RCC 7860 (cell line): ENCODE data around the gene KRT82.

Experiments
- DNase-seq: peaks from one replicate; pipeline ENCODE4 v3.0.0-alpha.2; 2015; ENCODE audit warnings: low spot score
- FAIRE-seq: peaks from 2 replicates; lab custom pipeline; 2012; peaks lifted over from hg19 to GRCh38; lab: Jason Lieb, UNC

Gene KRT82

DNA sequence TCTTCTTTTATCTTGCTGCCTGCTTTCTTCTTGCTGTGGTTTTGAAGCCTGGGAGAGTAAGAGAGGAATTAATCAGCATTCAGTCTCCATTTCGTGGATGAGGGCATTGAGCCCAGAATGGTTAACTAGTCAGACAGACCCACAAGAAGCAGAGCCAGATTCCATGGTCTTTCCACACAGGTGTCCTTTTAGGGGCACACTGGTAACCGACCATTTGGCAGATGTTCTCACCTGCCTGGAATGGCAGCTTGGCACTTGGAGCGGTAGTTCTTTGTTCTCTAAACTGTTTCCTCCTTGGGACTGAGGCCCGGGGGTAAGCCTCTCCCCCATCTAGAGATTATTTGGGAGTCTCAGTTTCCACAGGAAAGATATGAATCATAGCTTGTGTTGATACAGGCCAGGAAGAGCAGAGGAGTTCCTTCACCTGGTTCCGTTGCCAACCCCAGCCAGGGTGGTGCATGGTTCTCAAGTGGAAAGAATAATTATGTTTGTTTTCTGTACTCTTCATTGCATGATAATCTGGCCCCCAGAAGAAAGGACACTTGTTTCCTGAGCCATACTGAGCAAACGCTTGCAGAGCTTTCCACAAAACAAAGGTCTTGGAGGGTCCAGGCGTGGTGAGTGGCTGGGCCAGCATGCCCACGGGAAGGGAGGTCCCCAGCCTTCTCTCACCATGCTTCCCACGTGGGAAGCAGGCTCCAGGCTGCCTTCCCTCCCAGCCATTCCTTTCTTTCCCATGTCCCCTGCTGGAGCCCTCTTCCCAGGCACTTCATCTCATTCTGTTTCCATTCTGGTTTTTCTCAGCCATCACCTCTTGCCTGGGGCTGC, 30.1 kb upstream of the KRT82 start:
- peak; percentile 24 for DNase-seq
- no peak for FAIRE-seq

DNA sequence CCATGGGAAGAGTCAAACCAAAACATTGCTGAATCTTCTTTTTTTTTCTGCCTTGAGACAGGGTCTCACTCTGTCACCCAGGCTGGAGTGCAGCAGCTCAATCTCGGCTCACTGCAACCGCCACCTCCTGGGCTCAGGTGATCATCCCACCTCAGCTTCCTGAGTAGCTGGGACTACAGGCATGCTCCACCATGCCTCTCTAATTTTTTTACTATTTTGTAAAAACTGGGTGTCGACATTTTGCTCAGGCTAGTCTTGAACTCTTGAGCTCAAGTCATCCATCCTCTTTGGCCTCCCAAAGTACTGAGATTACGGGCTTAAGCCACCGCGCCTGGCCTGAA, 29.5 kb upstream of the KRT82 start:
- DNase-seq (no peak), FAIRE-seq (no peak)

DNA sequence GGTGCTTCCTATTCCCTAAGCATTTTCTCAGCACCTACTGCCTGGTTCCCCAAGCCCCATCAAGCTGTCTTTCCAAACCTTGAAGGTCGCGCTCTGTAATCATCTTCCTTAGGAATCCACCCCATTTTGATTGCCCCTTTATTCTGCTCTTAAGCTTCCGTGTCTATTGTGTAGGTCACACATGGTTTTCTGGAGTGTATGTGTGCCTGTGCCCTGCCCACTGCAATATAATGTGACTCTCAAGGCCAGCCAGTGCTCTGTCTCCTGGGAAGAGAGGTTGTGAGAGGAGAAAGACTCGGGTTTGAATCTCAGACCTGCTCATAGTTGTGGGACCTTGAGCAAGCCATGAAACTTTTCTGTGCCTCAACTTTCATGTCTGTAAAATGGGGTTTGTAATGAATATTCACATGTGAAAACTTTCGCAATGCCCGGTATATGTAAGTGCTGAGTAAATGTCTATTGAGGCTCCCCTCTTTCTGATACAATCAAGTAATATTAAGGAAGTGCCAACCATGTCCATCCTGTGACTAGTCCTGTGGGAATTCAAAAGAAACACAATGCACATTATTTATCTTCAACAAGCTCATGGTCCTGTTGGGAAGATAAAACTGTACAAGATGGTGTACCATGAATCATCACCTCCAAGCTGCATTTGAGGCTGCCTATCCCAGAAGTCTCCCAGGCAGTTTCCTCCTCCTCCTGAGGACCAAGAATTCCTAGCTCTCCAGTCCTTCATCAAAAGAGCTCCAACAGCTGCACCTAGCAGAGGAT, 28.8 kb upstream of the KRT82 start:
- FAIRE-seq (no peak), DNase-seq (peak; percentile 10)

DNA sequence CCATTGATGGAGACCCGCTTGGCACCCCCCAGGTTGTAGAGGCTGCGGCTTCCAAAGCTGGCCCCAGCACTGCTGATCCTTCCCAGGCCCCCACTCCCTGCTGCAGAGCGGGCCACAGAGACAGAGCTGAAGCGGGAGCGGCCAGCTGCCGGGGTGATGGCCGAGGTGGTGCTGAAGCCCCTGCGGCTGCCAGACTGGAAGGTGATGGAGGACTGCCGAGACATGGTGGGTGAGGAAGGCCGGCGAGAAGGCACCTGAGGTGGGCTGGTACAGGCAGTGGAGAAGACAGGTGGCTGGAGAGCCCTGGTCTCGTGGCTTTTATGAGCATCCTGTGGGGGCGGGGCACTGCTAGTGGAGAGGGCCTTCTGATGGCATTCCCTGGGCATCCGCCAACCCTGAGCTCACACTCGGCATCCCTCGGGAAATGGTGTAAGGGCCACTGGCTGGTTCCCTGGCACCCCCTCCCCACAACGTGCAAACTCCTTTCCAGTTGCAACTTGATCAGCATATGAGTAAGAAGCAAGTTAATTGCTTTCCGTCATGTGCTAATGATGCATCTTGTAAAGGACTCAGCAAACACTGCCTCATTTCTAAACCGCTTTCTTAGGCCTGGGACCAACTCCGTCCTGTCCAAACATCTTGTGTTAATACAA, 28.1 kb upstream of the KRT82 start, which contains the start of gene KRT75:
Gene KRT75 (minus strand): TSS at position 291 of the 653 bp plus-strand sequence. CDS start 67 bp downstream, at position 224.
- FAIRE-seq: no peak
- DNase-seq: no peak

DNA sequence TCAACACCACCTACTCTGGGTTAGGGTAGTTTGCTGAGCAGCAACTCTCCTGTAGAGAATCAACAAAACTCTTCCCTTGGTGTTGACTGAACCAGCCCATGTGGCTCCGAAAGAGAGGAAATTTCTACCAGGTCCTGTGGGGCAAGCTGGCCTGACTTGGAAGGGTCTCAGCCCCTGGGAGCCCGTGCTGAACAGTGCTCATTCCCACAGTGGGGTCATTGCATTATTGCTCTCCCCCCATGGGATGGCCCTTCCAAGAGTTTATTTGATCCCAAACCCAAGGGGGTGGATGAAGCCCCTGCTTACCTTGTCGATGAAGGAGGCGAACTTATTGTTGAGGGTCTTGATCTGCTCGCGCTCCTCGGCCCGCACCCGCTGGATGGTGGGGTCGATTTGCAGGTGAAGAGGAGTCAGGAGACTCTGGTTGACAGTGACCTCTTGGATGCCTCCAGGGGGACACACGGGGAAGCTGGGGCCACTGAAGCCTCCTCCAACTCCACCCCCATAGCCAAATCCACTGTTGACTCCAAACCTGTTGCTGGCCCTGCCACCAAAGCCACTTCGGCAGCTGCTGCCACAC, 27.5 kb upstream of the KRT82 start:
- FAIRE-seq (no peak), DNase-seq (no peak)

DNA sequence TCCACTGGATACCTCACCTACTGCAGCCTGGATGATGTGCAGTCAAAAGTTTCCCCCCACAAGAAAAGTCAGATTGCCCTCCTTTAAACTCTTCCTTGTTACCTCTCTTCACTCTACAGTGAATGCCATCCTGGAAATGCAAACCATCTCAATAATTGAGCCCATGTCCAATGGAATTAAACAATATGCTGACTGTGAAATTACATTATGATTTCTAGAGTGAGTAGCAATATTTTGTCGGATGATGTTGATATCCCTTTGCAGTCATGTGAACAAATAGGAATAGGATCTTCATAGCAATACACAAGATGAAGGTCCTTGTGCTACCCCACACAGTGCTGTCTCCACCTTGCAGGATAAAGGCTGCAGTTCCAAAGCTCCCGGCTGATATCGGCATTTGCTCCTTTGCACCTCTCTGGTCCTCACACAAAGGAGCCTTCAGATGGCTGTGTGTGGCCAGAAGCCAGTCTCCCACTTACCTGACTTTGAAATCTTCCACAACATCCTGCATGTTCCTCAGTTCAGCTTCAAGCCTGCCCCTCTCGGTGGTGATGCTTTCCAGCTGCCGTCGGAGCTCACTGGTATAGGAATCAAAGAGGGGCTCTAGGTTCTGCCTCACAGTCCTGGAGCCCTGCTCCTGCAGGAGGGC, 26.5 kb upstream of the KRT82 start:
- no peak for DNase-seq
- FAIRE-seq: no peak

DNA sequence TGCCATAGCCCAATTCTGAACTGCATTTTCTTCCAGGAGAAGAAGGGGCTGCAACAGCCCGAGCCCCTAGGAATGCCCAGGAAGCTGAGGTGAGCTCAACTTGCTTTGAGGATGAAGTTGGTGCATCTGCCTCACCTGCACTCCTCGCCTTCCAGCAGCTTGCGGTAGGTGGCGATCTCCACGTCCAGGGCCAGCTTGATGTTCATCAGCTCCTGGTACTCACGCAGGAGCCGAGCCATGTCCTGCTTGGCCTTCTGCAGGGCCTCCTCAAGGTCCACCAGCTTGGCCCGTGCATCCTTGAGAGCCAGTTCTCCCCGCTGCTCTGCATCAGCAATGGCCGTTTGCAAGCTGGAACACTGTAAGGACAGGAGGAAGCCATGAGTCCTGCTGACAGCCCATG, 22.0 kb upstream of the KRT82 start:
- no peak for FAIRE-seq
- no peak for DNase-seq

DNA sequence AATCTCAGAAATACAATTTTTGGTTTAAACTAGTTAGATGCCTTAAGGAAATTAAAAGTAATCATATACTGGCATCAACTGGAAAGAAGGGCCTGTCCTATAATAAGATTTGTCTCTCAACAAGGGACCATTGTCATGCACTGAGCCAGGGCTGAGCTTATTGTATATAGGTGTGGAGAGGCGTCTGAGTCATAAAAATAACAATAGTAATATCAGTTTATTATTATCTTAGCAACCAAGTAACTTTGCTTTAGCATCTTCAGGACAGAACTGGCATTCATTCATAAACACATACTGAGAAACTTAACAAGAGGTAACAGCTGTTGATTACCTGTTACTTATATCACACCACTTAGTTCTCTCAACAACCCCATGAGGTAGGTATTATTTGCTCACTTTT, 20.9 kb upstream of the KRT82 start:
- FAIRE-seq: no peak
- DNase-seq: no peak

DNA sequence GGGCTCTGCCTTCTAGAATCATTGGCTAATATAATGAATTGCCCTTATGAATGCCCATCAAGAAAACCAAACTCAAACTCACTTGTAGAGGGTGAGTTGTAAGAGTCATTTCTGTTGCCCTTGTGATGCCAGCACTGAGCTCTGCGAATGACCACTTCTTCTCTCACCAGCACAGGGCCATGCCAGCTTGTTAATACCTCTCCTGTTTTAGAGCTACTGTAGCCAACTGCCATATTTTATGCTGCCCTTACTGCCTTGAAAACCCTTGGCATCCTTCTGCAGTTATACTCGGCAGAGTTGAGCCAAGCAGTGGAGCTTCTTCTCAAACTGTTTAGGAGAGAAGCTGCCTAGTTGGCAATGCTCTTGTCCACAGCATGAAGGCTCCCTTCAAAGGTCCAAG, 19.9 kb upstream of the KRT82 start:
- DNase-seq (no peak), FAIRE-seq (no peak)

DNA sequence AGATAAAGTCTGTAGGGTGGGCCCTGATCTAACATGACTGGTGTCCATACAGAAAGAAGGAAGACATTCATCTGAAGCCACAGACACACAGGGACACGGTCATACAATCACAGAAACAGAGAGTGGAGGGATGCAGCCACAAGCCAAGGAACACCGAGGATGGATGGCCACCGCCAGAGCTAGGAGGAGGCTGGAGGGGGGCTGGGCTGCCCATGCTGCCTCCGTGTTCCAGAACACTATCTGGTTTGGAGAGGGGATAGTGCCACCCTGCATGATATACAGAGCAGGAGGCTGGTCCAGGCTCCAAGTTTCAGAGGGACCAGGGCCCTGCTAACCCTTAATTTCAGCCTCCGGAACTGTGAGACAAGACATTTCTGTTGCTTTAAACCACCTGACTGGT, 19.3 kb upstream of the KRT82 start:
- DNase-seq (no peak), FAIRE-seq (no peak)

DNA sequence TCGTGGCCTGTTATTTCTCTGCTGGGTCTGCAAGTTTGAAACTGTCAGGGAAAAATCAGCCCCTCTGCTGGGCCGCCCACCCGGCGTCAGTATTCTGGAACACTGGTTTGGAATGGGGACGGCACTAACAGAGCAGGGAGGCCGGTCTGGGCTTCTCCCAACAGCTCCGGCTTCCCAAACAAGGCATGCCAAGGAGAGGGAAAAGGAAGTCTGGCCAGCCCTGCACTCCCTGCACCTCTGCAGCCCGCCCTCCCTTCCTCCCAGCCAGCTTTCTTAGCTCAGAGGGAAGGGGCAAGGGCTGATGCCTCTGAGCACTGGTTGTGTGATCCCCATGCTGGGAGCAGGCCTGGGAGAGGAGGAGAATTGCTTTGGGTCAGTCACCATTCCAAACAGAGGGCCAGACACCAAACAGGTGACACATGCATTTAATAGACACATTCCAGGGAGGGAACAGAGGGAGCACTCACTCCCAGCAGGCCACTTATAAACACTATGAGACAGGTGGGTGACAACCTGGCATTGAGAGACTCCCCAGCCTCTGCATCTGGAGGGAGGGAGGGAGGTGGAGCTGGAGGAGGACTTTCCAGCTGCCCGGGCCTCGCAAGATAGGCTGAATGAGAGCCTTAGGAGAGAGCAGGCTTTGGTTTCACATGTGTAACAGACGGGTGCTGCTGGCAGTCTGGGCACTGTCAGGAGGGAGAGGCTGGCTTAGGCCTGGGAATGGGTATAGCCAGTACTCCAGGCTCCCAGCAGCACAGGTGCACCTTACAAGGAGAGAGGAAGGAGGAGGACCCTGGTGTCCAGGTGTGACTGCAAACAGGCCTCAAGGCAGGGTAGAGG, 17.7 kb upstream of the KRT82 start:
- no peak for DNase-seq
- no peak for FAIRE-seq

DNA sequence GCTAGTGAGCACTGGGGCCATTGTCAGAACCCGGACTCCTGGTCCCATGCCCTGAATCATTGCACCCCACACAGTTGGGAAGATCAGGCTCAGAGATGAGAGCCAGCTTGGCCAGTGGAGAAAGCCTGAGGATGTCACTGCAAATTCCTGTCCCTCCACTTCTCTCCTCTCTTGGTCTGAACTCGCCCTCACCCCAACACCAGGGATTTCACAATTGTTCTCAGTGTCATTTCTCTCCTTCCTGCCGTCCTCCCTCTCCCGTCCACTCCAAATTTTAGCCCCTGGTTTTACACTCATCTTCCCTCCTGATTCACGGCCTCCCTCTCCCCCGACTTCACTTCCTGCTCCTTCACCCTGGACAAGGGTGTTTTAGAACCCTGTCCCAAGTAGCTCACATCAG, 16.9 kb upstream of the KRT82 start:
- DNase-seq (no peak), FAIRE-seq (no peak)

DNA sequence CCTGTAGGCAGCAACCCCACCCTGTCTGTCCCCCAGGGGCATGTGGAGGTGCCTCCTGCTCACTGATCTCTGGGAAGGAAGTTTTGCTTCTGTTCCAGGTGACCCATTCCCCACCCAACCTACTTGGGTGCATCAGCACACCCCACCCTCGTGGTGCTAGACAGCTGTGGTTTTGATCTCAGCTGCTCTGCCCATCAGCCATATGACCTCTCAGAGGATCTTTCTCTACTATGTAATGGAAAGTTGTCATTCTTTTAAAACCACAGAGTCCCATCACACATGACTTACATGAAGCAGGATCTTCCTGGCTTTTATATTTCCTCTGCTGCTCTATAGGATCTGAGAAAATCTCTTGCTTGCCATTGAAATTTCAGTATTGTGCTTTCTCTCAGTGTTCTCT, 13.5 kb upstream of the KRT82 start:
- no peak for FAIRE-seq
- DNase-seq: peak; percentile 16

DNA sequence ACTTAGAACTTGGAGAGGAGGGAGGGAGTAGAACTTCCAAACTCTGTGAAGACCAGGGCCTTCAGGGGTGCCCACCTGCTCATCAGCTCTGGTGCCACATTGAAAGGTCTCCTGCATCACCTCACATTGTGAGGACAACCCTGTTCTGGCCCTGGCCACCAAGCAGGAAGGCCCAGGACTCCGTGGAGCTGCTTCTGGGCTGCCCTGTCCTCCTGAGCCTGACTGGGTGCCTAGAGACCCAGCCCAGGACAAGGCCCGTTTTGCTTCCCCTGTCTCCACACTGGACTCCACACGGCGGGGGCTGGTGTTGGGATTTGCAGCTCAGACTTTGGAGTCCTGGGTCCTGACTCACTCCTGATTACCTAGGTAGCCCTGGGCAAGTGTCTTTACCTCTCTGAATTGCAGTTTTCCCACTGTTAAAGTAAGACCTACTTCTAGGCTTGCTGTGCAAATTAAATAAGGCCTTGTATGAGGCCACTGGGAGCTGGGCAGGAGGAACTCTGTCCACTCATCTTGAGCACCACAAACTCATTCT, 12.5 kb upstream of the KRT82 start:
- DNase-seq: no peak
- no peak for FAIRE-seq

DNA sequence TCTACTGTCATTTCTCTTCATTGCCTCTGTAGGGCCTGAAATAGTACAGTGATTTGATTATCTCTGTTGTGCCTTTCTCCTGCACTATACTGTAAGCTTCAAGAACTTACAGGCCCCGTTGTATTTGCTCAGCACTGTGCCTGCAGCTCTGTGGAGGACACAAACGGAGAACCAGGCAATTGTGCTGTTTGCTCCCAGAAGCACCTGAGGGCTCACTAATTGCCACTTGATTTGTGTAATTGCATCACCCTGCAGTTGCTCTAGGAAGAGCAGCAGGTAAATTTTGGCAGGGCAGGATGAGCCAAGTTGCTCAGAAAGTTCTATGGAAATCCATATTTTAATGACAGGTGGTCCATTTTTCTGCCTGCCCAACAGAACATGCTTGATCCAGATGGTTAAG, 11.6 kb upstream of the KRT82 start:
- no peak for FAIRE-seq
- DNase-seq: no peak

DNA sequence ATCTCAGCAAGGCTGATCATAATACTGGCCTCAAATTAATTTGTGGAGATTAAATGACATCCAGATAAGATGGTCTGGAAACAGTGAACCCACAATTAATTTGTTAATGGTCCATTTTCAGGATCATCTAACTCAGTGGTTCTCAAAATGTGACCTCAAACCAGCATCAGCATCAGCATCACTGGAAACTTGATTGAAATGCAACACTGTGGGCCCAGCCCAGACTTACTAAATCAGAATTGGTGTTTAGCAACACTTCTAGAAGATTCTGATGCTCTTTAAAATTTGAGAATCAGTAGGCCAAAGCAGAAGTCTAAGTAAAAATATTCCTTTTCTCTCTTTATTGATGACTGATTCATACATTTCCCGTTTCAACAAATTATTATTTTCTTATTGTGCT, 10.7 kb upstream of the KRT82 start:
- no peak for DNase-seq
- FAIRE-seq: no peak

DNA sequence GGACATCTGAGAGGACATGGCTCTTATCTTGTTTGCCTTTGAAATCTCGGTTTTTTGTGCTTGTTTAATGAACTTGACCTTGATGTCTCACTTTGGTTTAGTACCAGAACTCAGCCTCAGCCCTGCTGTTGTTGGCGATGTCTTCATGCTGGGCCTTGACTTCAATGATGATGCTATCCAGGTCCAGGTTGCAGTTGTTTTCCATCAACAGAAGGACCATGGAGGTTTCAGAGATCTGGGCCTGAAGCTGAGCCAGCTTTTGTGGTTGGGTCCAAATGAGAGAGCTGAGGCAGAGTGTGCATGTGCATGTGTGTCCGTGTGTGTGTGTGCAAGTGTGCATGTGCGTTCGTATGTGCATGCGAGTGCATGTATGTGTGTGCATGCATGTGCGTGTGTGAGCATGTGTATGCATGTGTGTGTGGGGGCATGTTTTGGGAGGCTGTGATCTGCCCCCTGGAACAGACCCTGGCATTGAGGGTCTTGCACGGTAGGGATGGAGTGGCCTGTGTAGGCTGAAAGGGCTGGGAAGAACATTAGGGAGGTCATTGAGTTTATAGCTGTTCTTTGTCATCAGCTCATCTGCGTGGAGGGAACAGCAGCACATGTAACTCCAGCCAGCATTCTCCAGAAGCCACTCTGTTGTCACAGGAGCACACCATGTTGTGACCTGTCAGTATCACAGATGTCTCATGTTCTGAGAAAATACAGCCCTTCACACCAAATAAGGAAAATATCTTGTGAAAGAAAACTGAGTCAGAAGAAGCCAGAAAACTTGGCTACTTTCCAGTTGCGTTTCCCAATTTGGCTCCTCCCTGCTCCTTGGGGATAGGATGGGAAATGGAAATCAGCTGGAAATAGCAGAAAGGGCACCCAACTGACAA, 10.0 kb upstream of the KRT82 start:
- no peak for FAIRE-seq
- DNase-seq: peak; percentile 53

DNA sequence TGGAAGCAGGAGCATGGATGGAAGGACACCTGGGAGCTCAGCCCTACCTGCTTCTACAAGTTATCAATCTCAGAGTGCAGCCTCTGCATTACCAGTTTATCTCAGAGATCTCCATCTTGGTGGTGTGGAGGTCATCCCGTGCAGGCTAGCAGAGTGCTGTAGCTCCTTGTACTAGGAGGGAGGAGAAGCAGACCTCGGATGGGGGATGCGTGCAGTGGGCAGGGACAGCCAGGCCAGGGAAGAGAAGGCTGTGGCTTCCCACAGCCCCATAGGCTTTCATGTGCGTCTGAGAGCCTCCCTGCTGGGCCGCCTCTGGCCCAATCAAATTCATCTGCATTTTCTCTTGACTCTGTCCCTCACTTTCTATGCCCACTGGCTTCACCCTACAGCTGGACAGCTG, 8.8 kb upstream of the KRT82 start:
- DNase-seq (no peak), FAIRE-seq (no peak)

DNA sequence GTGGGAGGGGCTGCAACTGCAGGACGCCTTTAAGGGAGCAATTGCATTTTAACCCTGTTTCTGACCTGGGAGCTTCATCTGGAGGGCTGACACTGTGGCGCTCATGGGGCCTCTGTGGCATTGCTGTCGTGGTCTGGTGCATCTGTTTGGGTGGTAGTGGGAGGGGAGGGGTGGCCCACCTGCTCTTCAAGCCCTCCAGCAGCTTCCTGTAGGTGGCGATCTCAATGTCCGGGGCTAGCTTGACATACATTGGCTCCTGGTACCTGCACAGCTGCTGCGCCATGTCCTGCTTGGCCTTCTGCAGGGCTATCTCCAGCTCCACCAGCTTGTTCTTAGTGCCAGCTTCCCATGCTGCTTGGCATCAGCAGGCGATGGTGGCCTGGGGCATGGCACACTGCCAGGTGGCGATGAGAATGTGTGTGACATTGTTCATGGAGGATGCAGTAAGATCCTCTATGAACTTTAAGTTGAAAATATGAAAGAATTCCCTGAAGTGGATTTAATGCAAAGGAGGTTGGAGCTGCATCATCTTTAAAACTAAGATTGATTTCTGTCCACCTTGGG, 7.7 kb upstream of the KRT82 start:
- FAIRE-seq: no peak
- no peak for DNase-seq
